HTERT RPE-1 (cell line): ENCODE results near the gene RAP1GAP2.

Source experiments
- in situ Hi-C: fragments of 300-500 bp; cut with MboI; formaldehyde crosslinking; loops from 4 replicates; pipeline ENCODE4 v1.14.3; 2020; ENCODE audit warnings: low sequenced_read_pairs

The RAP1GAP2 gene

GRCh38 chr17:2939714-2940351, 143.6 kb downstream of the RAP1GAP2 start:
- in situ Hi-C loops = no loop called here

GRCh38 chr17:2940352-2940751, 144.1 kb downstream of the RAP1GAP2 start:
- in situ Hi-C loops = no loop called here

GRCh38 chr17:2943981-2944380, 147.7 kb downstream of the RAP1GAP2 start:
- in situ Hi-C loops = no loop called here

GRCh38 chr17:2945299-2945698, 149.1 kb downstream of the RAP1GAP2 start:
- in situ Hi-C loops = no loop called here

- in situ Hi-C loops = no loop called here
Observed at GRCh38 chr17:2946144-2946543, 149.9 kb downstream of the RAP1GAP2 start.

- in situ Hi-C loops = no loop called here
Observed at GRCh38 chr17:2947588-2947950, 151.3 kb downstream of the RAP1GAP2 start.

- in situ Hi-C loops = no loop called here
Observed at GRCh38 chr17:2947996-2948550, 151.8 kb downstream of the RAP1GAP2 start.

- in situ Hi-C loops = no loop called here
Observed at GRCh38 chr17:2948721-2949468, 152.7 kb downstream of the RAP1GAP2 start.

GRCh38 chr17:2949469-2950044, 153.3 kb downstream of the RAP1GAP2 start:
- in situ Hi-C loops = no loop called here

GRCh38 chr17:2950846-2951245, 154.6 kb downstream of the RAP1GAP2 start:
- in situ Hi-C loops = no loop called here

- in situ Hi-C loops = no loop called here
Observed at GRCh38 chr17:2952174-2952845, 156.1 kb downstream of the RAP1GAP2 start.

- in situ Hi-C loops = no loop called here
Observed at GRCh38 chr17:2954898-2955445, 158.7 kb downstream of the RAP1GAP2 start.

GRCh38 chr17:2955931-2956582, 159.8 kb downstream of the RAP1GAP2 start:
- in situ Hi-C loops = no loop called here

- in situ Hi-C loops = no loop called here
Observed at GRCh38 chr17:2957631-2958286, 161.5 kb downstream of the RAP1GAP2 start.

- in situ Hi-C loops = no loop called here
Observed at GRCh38 chr17:2958706-2959222, 162.5 kb downstream of the RAP1GAP2 start.

- in situ Hi-C loops = no loop called here
Observed at GRCh38 chr17:2959371-2960130, 163.3 kb downstream of the RAP1GAP2 start.

GRCh38 chr17:2961446-2961845, 165.2 kb downstream of the RAP1GAP2 start:
- in situ Hi-C loops = no loop called here

- in situ Hi-C loops = no loop called here
Observed at GRCh38 chr17:2962236-2962635, 166.0 kb downstream of the RAP1GAP2 start.

- in situ Hi-C loops = no loop called here
Observed at GRCh38 chr17:2962729-2963128, 166.5 kb downstream of the RAP1GAP2 start.
